ENCODE measurements around the gene CHN2. TPM values are rescaled to one million over a fixed set of nuclear protein-coding genes. Genes with fewer than 3 reads are reported as not detected.

Gene CHN2
- total RNA-seq, 4 donors from 2014 or later, result 7.6 to 25.9 (median 17.8) TPM

- no peak for TF ChIP-seq CTCF (IDR thresholded peaks at IDR 0.05)
Observed at GRCh38 chr7:29306319-29306991, 111.9 kb downstream of the CHN2 start.

GRCh38 chr7:29308424-29308823 is 113.8 kb downstream of the CHN2 start:
- no peak for TF ChIP-seq CTCF (IDR thresholded peaks at IDR 0.05)
- ATAC-seq (ENCODE audit: low FRiP score), result no peak
- DNase-seq (ENCODE audit: low spot score), result no peak

More at GRCh38 chr7:29306319-29306991, 111.9 kb downstream of the CHN2 start:
- no peak for DNase-seq (ENCODE audit: low spot score)
- no peak for ATAC-seq (ENCODE audit: low FRiP score)

DNA sequence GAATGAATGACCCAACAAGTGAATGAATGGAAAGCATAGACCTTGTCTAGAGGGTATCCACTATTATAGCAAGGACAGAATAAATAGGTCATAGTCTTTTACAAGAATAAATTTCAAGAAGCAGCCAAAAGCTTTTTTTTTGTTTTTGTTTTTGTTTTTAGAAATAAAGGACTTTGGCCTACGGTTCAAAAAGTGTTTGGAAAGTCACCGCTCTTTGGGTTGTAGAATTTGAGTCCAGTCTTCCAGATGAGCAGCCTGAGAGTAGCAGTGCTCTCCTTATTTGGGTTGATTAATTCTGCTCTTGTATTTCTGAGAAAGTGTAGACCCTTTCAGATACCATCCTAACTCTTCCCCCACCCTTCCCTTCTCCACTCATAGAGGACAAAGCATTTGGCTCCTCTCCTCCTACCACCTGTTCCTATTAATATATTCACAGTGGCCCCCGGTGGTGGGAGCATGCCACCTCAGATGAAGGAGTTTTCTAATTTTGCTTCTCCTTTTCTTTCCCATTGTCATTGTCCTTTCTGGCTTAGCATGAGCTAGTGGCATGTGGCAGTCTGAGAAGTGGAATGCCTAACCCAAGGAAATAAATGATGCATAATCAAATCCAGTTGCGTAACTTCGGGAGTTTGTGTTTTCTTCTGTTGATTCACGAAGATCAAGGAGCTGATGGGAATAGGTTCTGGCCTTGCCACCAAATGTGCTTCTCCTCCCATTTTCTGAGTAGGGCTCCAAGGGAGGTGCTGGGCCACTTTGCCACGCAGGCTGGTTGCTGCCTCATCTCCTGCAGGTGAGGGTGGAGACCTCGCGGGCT is 114.7 kb downstream of the CHN2 start:
- no peak for ATAC-seq (ENCODE audit: low FRiP score)
- no peak for DNase-seq (ENCODE audit: low spot score)
- no peak for TF ChIP-seq CTCF (IDR thresholded peaks at IDR 0.05)

DNA sequence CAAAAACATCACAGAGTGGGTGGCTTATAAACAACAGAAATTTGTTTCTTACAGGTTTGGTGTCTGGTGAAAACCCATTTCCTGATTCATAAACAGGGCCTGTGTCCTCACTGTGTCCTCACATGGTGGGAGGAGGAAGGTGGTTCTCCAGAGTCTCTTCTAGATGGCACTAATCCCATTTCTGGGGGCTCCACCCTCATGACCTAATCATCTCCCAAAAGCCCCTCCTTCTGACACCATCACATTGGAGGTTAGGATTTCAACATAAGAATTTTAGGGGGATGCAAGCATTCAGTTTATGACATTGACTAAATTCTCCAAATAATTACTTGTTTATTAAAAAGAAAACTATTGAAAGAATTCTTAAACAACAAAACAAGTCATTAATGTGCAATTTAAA is 116.0 kb downstream of the CHN2 start:
- TF ChIP-seq CTCF (IDR thresholded peaks at IDR 0.05), result no peak
- ATAC-seq (ENCODE audit: low FRiP score), result no peak
- DNase-seq (ENCODE audit: low spot score), result no peak

DNA sequence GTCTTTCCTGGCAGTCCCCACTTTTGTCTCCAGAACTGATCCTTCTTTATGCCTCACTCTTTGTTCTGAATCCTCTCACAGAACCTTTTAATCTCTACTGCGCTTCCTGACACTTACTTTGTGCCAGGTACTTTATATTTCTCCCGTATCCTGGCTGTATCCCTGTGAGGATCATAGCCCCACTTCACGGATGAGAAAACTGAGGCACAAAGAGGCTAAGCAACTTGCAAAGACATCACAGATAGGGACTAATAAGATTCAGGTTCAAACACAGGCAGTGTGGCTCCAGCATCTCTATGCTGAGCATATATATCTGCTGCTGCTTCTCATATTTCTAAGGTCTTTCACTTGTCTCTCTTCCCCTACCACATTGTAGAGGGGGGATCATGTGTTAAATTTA is 116.7 kb downstream of the CHN2 start:
- no peak for DNase-seq (ENCODE audit: low spot score)
- no peak for TF ChIP-seq CTCF (IDR thresholded peaks at IDR 0.05)
- no peak for ATAC-seq (ENCODE audit: low FRiP score)

DNA sequence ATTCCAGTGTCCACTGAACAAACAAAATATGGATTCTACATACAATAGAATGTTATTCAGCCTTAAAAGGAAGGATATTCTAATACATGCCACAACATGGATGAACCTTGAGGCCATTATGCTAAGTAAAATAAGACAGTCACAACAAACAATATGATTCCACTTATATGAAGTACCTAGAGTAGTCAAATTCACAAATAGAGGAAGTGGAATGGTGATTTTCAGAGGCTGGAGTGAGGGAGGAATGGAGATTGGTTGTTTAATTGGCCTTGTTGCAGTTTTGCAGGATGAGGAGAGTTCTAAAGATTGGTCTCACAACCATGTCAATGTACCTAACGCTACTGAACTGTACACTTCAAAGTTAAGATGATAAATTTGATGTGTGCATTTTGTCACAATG is 119.6 kb downstream of the CHN2 start:
- no peak for ATAC-seq (ENCODE audit: low FRiP score)
- no peak for TF ChIP-seq CTCF (IDR thresholded peaks at IDR 0.05)
- DNase-seq (ENCODE audit: low spot score), result no peak

All from omental fat pad (tissue), 4 donors.